Inferior parietal cortex (tissue), 1 donor: ENCODE measurements around the gene HOMER3.
"Not testable (repeated sequence)": the region's sequence is repeated elsewhere in the genome, so short reads cannot be mapped to it uniquely, and the experiment has no call there.

Experiments
- DNase-seq: peaks from one replicate; pipeline ENCODE4 v3.0.0-alpha.2; 2016; ENCODE audit errors: extremely low spot score

Gene HOMER3

GRCh38 chr19:18952364-18953003 is 11.5 kb upstream of the HOMER3 start:
- not testable (repeated sequence) for DNase-seq

- no peak for DNase-seq
These were observed 10.8 kb upstream of the HOMER3 start for GRCh38 chr19:18951721-18952281.

GRCh38 chr19:18949858-18950257 is 8.8 kb upstream of the HOMER3 start:
- DNase-seq, result no peak

- no peak for DNase-seq
These were observed 7.9 kb upstream of the HOMER3 start for GRCh38 chr19:18948976-18949356.

- no peak for DNase-seq
These were observed 7.3 kb upstream of the HOMER3 start for GRCh38 chr19:18948075-18948975.

GRCh38 chr19:18946918-18947317 is 5.9 kb upstream of the HOMER3 start:
- no peak for DNase-seq

GRCh38 chr19:18946335-18946734 is 5.3 kb upstream of the HOMER3 start:
- DNase-seq, result no peak

- no peak for DNase-seq
These were observed 4.3 kb upstream of the HOMER3 start for GRCh38 chr19:18945297-18945696.

- no peak for DNase-seq
These were observed 2.4 kb upstream of the HOMER3 start for GRCh38 chr19:18943465-18943864.

GRCh38 chr19:18942692-18943091 is 1.7 kb upstream of the HOMER3 start:
- DNase-seq, result no peak

GRCh38 chr19:18941628-18942354 is 774 bp upstream of the HOMER3 start:
- DNase-seq, result no peak

GRCh38 chr19:18939922-18940768 is 872 bp downstream of the HOMER3 start:
- DNase-seq, result peak; percentile 7

GRCh38 chr19:18939163-18939562 is 1.9 kb downstream of the HOMER3 start:
- DNase-seq, result no peak

- DNase-seq, result no peak
These were observed 7.7 kb downstream of the HOMER3 start for GRCh38 chr19:18933297-18933696.

GRCh38 chr19:18932216-18932841 is 8.7 kb downstream of the HOMER3 start:
- DNase-seq, result no peak

GRCh38 chr19:18931316-18932162 is 9.5 kb downstream of the HOMER3 start:
- DNase-seq, result no peak

- DNase-seq, result no peak
These were observed 11.7 kb downstream of the HOMER3 start for GRCh38 chr19:18929311-18929710.

- no peak for DNase-seq
These were observed 12.8 kb downstream of the HOMER3 start for GRCh38 chr19:18928018-18928805.

GRCh38 chr19:18924684-18925213 is 16.3 kb downstream of the HOMER3 start:
- DNase-seq, result no peak
